Activated T-helper 9 cell treated with anti-CD3 and anti-CD28 coated beads, Interleukin-2, amount 50 U/mL, for 16 hours (primary cell): ENCODE results near the gene OS9.
"Not testable (repeated sequence)": the region's sequence is repeated elsewhere in the genome, so short reads cannot be mapped to it uniquely, and the experiment has no call there.

Experiments
- DNase-seq: peaks from one replicate; pipeline ENCODE4 v3.0.0-alpha.2; 2020; ENCODE audit warnings: low read depth

OS9 gene

DNA sequence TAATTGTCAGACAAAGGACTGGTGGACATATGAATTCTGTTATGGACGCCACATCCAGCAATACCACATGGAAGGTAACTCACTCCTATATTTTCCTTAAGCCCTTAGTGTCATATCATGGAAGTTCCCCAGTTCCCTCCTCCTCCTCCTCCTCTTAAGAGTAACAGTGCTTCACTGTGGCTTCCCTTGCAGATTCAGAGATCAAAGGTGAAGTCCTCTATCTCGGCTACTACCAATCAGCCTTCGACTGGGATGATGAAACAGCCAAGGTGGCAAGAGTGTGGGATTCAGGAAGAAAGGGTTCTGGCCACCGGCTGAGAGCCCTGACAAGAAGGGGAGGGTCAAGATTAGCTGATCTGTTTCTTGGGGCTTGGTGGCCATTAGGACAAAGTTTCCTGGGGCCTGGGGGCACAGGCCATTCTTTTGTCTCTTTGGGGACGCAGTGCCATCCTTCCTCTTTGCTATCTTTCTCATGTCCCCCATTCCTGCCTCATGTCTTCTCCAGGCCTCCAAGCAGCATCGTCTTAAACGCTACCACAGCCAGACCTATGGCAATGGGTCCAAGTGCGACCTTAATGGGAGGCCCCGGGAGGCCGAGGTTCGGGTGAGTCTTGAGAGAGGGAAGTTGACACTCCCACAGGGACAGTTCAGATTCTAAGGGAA is 2.0 kb downstream of the OS9 start:
- no peak for DNase-seq

DNA sequence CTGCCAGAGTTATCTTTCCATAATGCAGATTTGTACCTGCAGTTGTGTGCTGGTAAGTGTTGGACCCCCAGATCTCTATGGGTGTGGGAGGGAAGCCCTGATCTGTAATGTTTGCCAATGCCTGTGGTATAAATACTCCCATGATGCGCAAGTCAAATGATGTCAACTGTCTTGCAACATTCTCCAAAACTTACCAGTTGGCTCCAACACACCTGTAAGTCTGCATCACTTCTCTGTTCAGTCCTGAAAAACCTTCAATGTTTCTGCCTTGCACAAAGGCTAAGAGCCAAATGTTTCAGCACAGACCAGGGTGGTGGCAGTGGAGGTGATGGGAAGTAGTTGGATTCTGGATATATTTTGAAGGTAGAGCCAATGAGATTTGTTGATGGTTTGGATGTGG is 3.1 kb downstream of the OS9 start:
- no peak for DNase-seq

DNA sequence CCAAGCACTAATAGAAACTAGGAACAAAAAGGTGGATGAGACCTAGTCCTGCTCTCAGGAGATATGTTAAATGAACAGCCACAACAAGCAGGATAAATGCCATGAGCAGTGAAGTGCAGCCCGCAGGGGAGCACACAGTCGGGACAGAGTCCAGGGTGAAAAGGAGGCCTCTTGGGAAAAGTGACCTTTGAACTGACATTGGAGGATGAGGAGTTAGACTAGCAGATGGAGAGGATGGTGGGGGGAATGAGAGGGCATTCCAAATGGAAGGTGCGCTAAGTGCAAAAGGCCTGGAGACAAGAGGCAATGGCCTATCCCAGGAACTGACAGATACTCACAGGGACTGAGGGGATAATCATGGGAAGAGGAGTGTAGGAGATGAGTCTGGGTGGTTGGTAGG is 4.5 kb downstream of the OS9 start:
- no peak for DNase-seq

GRCh38 chr12:57700317-57700716 is 6.4 kb downstream of the OS9 start:
- DNase-seq, result no peak

DNA sequence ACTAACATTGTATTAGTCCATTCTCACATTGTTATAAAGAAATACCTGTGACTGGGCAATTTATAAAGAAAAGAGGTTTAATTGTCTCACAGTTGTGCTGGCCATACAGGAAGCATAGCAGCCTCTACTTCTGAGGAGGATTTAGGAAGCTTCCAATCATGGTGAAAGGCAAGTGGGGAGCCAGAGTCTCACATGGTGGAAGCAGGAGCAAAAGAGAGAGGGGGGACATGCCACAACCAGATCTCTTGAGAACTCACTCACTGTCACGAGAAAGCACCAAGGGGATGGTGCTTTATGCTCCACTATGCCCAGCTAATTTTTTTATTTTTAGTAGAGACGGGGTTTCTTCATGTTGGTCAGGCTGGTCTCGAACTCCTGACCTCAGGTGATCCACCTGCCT is 13.3 kb downstream of the OS9 start:
- no peak for DNase-seq

- no peak for DNase-seq
Measured at GRCh38 chr12:57708296-57708695, 14.4 kb downstream of the OS9 start.

DNA sequence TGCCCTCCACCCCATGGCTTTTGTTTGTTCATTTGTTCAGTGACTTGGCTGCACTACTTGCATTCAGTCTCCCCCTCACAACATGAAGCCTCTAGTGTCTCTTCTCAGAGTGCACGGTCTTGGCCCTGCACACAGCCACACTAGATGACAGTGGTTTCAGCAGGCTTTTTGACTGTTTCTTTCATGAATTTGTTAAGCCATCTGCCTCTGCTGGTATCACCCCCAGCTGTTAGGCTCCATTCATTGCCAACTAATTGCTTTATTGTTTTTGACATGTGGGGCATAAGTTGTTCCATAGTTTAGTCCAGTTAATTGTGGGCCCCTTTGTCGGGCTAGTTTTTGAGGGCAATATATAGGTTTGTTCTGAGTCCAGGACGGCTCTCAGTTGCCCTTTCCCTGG is 18.8 kb downstream of the OS9 start:
- no peak for DNase-seq

GRCh38 chr12:57713209-57713608 is 19.3 kb downstream of the OS9 start:
- no peak for DNase-seq

GRCh38 chr12:57715036-57715748 is 21.3 kb downstream of the OS9 start:
- DNase-seq, result not testable (repeated sequence)

DNA sequence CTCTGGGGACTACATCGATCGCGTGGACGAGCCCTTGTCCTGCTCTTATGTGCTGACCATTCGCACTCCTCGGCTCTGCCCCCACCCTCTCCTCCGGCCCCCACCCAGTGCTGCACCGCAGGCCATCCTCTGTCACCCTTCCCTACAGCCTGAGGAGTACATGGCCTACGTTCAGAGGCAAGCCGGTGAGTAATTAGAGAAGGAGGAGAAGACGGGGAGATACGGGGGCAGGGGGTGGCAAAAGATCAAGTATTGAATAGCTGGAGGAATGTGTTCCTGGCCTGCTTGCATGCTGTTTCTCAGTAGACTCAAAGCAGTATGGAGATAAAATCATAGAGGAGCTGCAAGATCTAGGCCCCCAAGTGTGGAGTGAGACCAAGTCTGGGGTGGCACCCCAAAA is 21.9 kb downstream of the OS9 start:
- no peak for DNase-seq

GRCh38 chr12:57716305-57716704 is 22.4 kb downstream of the OS9 start:
- no peak for DNase-seq

- no peak for DNase-seq
Measured at GRCh38 chr12:57717131-57717530, 23.2 kb downstream of the OS9 start.

DNA sequence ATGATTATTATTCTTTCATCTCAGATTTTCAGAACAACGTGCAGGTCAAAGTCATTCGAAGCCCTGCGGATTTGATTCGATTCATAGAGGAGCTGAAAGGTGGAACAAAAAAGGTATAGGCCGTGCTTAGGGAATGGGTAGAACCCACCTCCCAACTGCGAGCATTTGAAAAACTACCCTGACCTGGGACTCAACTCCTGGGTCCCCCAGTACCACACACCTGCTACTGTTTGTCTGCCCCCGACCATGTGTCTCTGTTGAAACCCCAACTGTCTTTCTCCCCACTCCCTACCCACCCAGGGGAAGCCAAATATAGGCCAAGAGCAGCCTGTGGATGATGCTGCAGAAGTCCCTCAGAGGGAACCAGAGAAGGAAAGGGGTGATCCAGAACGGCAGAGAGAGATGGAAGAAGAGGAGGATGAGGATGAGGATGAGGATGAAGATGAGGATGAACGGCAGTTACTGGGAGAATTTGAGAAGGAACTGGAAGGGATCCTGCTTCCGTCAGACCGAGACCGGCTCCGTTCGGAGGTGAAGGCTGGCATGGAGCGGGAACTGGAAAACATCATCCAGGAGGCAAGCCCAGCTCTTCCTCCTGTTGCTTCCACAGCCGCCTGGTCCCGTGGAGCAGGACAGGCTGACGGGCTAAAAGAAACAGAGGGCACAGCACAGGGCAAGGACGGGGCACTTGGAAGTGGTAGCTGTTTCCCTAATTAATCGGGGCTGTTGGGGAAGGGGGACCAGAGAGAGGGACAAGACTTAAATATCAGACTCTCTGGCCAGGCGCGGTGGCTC is 24.1 kb downstream of the OS9 start:
- no peak for DNase-seq

GRCh38 chr12:57718641-57719528 is 25.0 kb downstream of the OS9 start:
- DNase-seq, result no peak

DNA sequence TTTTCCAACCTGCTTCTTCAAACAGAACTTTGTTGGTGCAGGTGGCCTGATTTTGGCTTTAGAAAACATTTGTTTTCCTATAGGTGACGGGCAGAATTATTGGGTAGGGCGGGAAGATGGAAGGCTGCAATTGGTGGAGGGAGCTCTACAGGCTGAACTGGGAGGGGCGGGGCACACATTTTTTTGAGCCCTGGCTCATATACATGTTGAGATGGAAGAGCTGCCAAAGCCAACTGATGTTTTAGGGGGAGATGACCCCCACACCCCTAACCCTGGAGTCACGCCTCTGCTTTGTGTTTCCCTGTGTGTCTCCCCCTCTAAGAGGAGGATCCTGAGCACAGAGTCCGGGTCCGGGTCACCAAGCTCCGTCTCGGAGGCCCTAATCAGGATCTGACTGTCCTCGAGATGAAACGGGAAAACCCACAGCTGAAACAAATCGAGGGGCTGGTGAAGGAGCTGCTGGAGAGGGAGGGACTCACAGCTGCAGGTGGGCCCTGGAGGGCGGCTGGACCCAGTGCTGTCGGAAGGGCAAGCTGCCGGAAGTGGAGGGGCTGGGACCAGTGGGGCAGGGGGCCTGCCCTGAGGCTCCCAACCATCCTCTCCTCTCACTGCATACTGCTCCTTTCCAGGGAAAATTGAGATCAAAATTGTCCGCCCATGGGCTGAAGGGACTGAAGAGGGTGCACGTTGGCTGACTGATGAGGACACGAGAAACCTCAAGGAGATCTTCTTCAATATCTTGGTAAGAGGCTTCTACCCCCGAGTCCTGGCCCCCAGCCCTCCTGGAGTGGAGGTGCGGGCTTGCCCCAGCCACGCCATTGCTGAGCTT is 26.1 kb downstream of the OS9 start:
- DNase-seq, result no peak

DNA sequence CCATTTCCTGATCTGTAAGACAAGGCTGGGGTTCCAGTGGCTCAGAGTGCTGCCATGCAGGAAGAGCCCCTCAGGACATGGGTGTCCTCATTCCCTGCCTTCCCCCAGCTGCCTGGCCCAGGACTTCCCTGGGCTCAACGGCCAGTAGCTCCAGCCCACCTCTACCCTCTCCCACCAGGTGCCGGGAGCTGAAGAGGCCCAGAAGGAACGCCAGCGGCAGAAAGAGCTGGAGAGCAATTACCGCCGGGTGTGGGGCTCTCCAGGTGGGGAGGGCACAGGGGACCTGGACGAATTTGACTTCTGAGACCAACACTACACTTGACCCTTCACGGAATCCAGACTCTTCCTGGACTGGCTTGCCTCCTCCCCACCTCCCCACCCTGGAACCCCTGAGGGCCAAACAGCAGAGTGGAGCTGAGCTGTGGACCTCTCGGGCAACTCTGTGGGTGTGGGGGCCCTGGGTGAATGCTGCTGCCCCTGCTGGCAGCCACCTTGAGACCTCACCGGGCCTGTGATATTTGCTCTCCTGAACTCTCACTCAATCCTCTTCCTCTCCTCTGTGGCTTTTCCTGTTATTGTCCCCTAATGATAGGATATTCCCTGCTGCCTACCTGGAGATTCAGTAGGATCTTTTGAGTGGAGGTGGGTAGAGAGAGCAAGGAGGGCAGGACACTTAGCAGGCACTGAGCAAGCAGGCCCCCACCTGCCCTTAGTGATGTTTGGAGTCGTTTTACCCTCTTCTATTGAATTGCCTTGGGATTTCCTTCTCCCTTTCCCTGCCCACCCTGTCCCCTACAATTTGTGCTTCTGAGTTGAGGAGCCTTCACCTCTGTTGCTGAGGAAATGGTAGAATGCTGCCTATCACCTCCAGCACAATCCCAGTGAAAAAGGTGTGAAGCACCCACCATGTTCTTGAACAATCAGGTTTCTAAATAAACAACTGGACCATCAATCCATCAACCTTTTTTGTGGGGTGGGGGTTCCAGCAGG is 27.0 kb downstream of the OS9 start:
- no peak for DNase-seq

DNA sequence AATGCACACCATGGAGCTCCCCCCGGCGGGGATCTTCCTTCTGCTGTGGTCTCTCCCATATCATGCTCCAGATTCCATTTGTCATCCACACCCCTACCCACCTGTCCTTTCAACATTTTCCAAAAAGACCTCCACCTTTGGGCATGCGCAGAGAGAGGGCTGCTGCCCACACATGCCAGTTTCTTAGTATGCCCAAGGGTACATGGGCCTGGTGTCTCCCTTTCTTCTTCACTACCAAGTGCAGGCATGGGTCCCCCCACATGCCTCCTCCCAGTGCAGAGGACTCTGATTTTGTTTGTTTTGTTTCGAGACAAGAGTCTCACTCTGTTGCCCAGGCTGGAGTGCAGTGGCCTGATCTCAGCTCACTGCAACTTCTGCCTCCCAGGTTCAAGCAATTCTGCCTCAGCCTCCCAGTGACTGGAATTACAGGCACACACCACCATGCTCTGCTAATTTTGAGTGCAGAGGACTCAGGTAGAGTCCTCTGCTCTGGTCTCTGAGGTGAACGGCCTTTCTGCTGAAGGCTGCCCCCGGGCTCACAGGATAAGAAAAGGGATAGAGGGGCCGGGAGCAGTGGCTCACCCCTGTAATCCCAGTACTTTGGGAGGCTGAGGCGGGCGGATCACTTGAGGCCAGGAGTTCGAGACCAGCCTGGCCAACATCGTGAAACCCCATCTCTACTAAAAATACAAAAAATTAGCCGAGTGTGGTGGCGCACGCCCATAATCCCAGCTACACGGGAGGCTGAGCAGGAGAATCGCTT is 28.1 kb downstream of the OS9 start:
- DNase-seq, result not testable (repeated sequence)

- no peak for DNase-seq
Measured at GRCh38 chr12:57722716-57723629, 29.0 kb downstream of the OS9 start.
